GM12872 (cell line): ENCODE results near the gene GOLGA1.

Experiments
- TF ChIP-seq, protein P1 (sequence below): IDR thresholded peaks from 3 replicates; pipeline ENCODE4 v1.5.1; 2011; ENCODE audit warnings: low read depth, mild to moderate bottlenecking, low read length, moderate library complexity; ENCODE audit not compliant: insufficient read depth

GOLGA1 gene

DNA sequence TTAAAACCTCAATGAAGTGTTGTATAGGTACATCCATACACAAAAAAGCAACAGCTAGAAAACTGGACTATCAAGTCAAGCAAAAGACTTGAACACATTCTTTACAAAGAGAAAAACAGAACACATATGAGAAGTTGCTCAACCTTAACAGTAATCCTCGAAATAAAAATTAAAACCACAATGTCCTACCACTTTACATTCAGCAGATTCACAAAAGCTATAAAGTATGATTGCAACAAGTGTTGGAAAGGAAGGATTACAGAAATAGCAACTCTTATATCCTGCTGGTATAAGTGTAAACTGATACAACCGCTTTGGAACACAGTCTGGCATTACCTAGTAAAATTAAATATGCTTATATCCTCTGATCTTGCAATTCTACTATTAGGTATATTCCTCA is 28.5 kb upstream of the GOLGA1 start:
- TF ChIP-seq, protein P1, sequence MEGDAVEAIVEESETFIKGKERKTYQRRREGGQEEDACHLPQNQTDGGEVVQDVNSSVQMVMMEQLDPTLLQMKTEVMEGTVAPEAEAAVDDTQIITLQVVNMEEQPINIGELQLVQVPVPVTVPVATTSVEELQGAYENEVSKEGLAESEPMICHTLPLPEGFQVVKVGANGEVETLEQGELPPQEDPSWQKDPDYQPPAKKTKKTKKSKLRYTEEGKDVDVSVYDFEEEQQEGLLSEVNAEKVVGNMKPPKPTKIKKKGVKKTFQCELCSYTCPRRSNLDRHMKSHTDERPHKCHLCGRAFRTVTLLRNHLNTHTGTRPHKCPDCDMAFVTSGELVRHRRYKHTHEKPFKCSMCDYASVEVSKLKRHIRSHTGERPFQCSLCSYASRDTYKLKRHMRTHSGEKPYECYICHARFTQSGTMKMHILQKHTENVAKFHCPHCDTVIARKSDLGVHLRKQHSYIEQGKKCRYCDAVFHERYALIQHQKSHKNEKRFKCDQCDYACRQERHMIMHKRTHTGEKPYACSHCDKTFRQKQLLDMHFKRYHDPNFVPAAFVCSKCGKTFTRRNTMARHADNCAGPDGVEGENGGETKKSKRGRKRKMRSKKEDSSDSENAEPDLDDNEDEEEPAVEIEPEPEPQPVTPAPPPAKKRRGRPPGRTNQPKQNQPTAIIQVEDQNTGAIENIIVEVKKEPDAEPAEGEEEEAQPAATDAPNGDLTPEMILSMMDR, result no peak

DNA sequence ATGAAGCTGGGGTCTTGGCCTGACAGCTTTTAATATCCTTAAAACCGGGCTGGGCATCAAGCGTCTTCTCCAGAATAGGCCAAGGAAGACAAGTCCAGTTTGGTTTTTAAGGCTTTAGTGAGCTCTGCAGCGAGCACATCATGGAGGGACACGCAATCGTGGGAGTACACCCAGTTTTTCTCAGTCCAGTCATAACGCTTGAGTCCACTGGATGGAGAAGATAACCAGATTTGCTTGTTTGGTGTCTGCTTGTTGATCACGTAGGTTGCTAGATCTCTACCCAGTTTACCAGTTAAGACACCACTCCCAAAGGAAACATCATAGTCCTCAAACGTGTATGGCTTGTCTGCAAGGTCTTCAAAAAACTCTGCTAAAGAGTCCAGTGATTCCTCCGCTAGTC is 27.4 kb upstream of the GOLGA1 start:
- TF ChIP-seq, protein P1, result no peak

DNA sequence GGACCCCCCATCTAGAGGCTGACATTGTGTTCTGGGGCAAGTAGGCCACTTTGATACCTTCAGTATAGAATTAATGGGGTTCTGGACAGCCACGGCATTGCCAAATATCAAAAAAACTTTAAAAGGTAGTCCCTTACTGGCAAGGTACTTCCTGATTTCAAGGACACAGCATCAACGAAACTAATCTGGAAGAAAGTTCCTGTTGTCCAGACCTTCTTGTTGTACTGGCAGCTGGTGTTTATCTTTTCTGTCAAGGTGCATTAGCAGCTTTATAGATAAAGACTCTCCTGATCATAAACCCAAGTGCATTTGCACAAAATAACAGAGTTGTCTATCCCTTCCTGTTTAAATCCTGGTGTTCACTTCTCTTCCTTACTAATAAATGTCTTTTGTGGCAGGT is 23.7 kb upstream of the GOLGA1 start:
- TF ChIP-seq, protein P1, result no peak

DNA sequence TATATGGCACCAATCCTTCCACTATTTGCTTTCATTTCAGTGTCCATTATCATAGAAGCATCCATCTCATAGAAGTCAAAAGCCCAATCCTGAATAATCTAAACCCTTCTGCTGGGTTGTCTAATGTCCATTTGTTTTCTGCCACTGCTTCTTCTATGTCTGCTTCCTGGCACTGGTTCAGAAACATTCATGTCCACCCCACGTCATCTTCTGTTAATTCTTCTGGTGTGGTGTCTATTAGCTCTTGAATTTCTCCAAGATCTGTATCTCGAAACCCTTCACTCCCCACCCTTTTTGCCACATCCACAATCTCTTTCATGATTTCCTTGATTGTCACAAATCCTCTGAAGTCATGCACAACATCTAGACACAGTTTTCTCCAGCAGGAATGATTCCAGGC is 23.2 kb upstream of the GOLGA1 start:
- TF ChIP-seq, protein P1, result no peak

DNA sequence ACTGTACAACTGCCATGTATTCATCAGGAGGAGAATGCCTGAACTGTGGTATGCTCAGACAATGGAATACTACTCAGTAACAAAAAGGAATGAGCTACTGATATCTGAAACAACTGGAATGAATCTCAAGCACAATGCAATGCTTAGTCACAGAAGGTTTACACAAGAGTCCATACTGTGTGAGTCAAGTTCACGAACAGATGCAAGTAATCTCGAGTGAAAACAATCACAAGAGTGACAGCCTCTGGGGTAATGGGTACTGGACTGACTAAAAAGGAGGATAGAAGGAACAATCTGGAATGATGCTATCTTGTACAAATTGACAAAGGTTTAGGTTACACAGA is 19.5 kb upstream of the GOLGA1 start:
- TF ChIP-seq, protein P1, result no peak

DNA sequence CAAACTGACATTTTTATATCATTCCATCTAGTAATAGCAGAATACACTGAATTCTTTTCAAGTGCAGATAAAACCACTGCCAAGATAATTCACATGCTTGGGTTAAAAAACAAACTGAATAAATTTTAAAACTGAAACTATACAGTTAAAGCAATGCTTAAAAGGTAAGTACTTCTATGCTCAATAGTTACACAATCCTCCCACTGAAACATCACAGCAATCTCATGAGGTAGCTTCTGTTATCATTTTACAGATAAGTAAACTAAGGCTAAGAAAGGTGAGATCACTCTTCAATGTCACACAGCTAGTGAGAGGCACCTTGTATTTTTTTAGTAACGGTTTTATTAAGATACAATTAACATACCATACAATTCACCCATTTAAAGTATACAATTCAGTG is 13.4 kb upstream of the GOLGA1 start:
- TF ChIP-seq, protein P1, result no peak

DNA sequence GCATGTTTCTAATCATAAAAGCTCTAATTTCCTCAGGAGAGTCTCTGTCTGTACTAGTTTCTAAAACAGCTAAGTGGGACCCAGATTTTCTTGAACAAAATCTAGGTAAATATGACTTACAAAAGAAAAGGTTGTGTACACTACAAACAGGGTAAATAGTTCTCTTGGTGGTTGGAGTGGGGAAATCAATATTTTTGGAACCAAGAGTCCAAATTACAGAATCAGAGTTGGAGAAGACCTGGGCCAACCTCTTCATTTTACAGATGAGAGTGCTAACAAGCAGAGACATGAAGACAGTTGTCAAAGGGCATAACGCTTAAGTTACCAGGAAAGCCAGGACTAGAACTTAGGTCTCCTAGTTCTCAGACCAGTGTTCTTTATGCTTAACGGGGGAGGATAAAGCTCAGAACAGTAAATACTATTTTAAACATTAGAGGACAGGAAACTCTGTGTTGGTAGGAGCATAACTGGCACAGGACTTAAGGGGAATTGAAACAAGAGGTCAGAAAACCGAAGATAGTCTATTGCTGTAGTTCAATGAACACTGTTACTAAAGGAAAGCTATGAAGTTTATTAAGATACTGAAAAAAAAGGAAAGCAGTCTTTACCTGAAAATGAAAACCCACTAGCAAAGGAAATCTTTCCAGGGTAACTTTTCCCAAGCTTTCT is 9.3 kb upstream of the GOLGA1 start:
- TF ChIP-seq, protein P1, result no peak

DNA sequence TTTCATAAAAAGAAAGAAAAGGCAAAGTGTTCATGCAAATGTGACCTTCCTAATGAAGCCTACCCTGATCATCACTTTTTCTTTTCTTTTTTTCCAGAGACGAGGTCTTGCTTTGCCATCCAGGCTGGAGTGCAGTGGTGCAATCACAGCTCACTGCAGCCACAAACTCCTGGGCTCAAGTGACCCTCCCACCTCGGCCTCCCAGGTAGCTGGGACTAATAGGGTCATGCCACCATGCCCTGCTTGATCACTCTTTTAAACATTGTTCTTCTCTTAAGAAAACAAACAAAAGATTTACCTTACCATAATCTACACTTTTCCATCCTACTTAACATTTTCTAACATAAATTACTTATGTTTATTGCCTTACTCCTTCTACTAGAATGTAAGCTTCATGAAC is 8.5 kb upstream of the GOLGA1 start:
- TF ChIP-seq, protein P1, result no peak
